SK-N-MC (cell line): Measurements from ENCODE around the gene MYO7A.

Experiments
- EZH2 ChIP-seq: fragments of 200-600 bp; sonication (generic); IDR thresholded peaks from one replicate; pipeline ENCODE4 v1.6.1; 2017; ENCODE audit warnings: antibody characterized with exemption
- POLR2AphosphoS5 ChIP-seq: IDR thresholded peaks from 2 replicates; pipeline ENCODE4 v1.6.1; 2012; ENCODE audit warnings: mild to moderate bottlenecking, low read depth, low read length, borderline replicate concordance

DNA sequence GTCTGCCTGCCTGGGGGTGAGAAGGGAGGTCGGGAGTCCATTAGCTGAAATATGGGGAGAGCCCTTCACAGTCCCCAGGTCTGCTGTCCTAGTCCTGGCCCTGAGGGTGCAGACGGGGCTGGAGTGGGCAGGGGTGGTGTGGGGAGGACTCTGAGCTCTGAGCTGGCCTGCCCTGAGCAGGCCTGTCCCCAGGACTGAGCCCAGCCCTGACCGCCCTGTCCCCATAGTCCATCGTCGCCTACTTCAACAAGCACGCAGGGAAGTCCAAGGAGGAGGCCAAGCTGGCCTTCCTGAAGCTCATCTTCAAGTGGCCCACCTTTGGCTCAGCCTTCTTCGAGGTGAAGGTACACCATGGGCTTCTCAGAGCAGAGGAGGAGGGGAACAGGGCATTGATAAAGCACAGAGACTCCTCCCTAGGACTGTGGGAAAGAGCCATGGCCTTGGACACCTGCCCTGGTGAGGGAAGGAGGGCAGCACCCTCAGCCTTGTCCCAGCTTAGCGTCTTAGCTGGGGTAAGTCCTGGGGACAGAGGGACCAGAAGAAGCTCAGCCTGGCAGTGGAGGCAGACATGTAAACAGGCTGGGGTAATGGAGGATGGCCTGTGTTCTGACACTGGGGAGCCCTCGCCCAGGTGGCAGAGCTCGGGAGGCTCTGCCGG lies 83.7 kb downstream of the MYO7A start:
- TF ChIP-seq POLR2AphosphoS5 (no peak), EZH2 (no peak)
